ENCODE measurements around the gene HSD17B3.

GRCh38 chr9:96289392-96289791, 12.6 kb downstream of the HSD17B3 start:
- no peak for TF ChIP-seq CTCF (IDR thresholded peaks at IDR 0.05)
- TF ChIP-seq ZFX (IDR thresholded peaks at IDR 0.05; ENCODE audit: borderline replicate concordance) = no peak

All from 22Rv1 (cell line).